Lung (tissue), 12 donors: ENCODE data around the gene LLGL2. TPM values are rescaled to one million over a fixed set of nuclear protein-coding genes. Genes with fewer than 3 reads are reported as not detected.

Experiments used
- ATAC-seq: fragments of 200-7000 bp; cut with Tn5 transposase; one replicate; pipeline ENCODE4 v1.9.1; 2020; ENCODE audit warnings: moderate number of reproducible peaks; ENCODE audit not compliant: insufficient read depth, low FRiP score
- DNase-seq, 3 donors: peaks; one replicate each; pipeline ENCODE4 v3.0.0-alpha.2; 2013 to 2017
- H3K27ac ChIP-seq, 2 donors: one replicate each; pipeline ENCODE4 v1.5.1; 2013; ENCODE audit warnings: mild to moderate bottlenecking in 2 of 2, moderate library complexity in 2 of 2, control low read depth in 1 of 2, inconsistent platforms in 1 of 2, low read depth in 1 of 2, low read length in 1 of 2
- H3K27me3 ChIP-seq, 3 donors: one replicate each; pipeline ENCODE4 v1.5.1; 2013; ENCODE audit warnings: low read length in 2 of 3; ENCODE audit not compliant: control insufficient read depth in 3 of 3, insufficient read depth in 3 of 3
- H3K36me3 ChIP-seq, 4 donors: one replicate each; pipeline ENCODE4 v1.5.1; 2013; ENCODE audit warnings: low read length in 4 of 4, mild to moderate bottlenecking in 1 of 4, moderate library complexity in 1 of 4; ENCODE audit not compliant: control insufficient read depth in 4 of 4, insufficient read depth in 4 of 4
- H3K4me1 ChIP-seq, 5 donors: one replicate each; pipeline ENCODE4 v1.5.1; 2013; ENCODE audit warnings: low read length in 5 of 5, mild to moderate bottlenecking in 2 of 5, moderate library complexity in 1 of 5; ENCODE audit not compliant: control insufficient read depth in 5 of 5, insufficient read depth in 5 of 5
- H3K4me3 ChIP-seq: one replicate; pipeline ENCODE4 v1.5.1; 2013; ENCODE audit warnings: mild to moderate bottlenecking, control low read depth, moderate library complexity
- H3K9ac ChIP-seq, 2 donors: one replicate each; pipeline ENCODE4 v1.5.1; 2013; ENCODE audit warnings: low read length in 2 of 2, control low read depth in 1 of 2; ENCODE audit not compliant: insufficient read depth in 1 of 2
- H3K9me3 ChIP-seq, 4 donors: one replicate each; pipeline ENCODE4 v1.5.1; 2013; ENCODE audit warnings: low read length in 3 of 4, mild to moderate bottlenecking in 1 of 4, moderate library complexity in 1 of 4; ENCODE audit not compliant: control insufficient read depth in 4 of 4, insufficient read depth in 3 of 4
- CTCF ChIP-seq: IDR thresholded peaks from 2 replicates; pipeline ENCODE4 v1.5.1; 2012; ENCODE audit warnings: mild to moderate bottlenecking; ENCODE audit errors: control extremely low read depth, extremely low read depth
- WGBS, 2 donors: extraction: QIAGEN DNeasy Blood & Tissue Kit; methylation state at CpG; one replicate each; pipeline ENCODE4 v1.1.7; 2013; 5-methylcytosine and 5-hydroxymethylcytosine counted together
- polyA plus RNA-seq, 2 donors: library from polyadenylated mRNA; stranded (reverse); fragments of 200-250 nt; gene quantifications; one replicate each; pipeline ENCODE4 v1.2.1, GENCODE V29; 2013
- total RNA-seq, 2 donors: library from RNA; depleted of rRNA in 1 of 2; stranded (reverse); fragments of >200 nt in 1 of 2; gene quantifications; one replicate each; pipeline ENCODE4 v1.2.1, GENCODE V29; 2014 to 2021
- donor health status: control.
- donor health status: control.
- donor health status: Bipolar disorder and iron deficiency.
- donor health status: healthy.
- donor health status: DM: yes; HTN: yes; CAD: no.

LLGL2 gene
- total and polyA plus RNA-seq, 4 donors = 80.5 to 199 (median 149) TPM

- no peak for DNase-seq
- ATAC-seq = no peak
- Histone ChIP-seq H3K4me1 (peaks cover 0 to 36% (median 3%) of the 10 kb centered on the region in 5 donors), H3K27me3 (no peaks in the 10 kb centered on the region), H3K9ac (no peak overlapping the region), H3K4me3 (no peak overlapping the region), H3K27ac (peak overlapping the region in 1 of 2 donors; percentile 88), H3K9me3 (no peaks in the 10 kb centered on the region), H3K36me3 (peaks cover 0 to 10% (median 4%) of the 10 kb centered on the region in 4 donors)
- no peak for TF ChIP-seq CTCF
- 20 to 44% methylated on average over 12 of the region's 12 CpGs for WGBS, 2 donors
Measured at GRCh38 chr17:75487351-75488070, 38.0 kb upstream of the LLGL2 start.

- H3K4me3 ChIP-seq = no peak overlapping the region
- no peak overlapping the region for H3K27ac ChIP-seq
- DNase-seq (no peak), ATAC-seq (no peak)
- H3K9me3 ChIP-seq = no peaks in the 10 kb centered on the region
- H3K36me3 ChIP-seq = peaks cover 3 to 23% (median 11%) of the 10 kb centered on the region in 4 donors
- TF ChIP-seq CTCF = no peak
- peaks cover 0 to 30% (median 3%) of the 10 kb centered on the region in 5 donors for H3K4me1 ChIP-seq
- H3K9ac ChIP-seq = no peak overlapping the region
- no peaks in the 10 kb centered on the region for H3K27me3 ChIP-seq
- WGBS, 2 donors = 92% methylated on average over 24 of the region's 24 CpGs
Measured at GRCh38 chr17:75488693-75489510, 36.6 kb upstream of the LLGL2 start.

GRCh38 chr17:75489511-75489955 lies 36.0 kb upstream of the LLGL2 start:
- H3K27me3 ChIP-seq = no peaks in the 10 kb centered on the region
- H3K9ac ChIP-seq = no peak overlapping the region
- H3K36me3 ChIP-seq = peaks cover 3 to 29% (median 15%) of the 10 kb centered on the region in 4 donors
- DNase-seq = no peak
- no peak for TF ChIP-seq CTCF
- H3K4me1 ChIP-seq = peaks cover 0 to 29% (median 3%) of the 10 kb centered on the region in 5 donors
- no peak overlapping the region for H3K4me3 ChIP-seq
- no peaks in the 10 kb centered on the region for H3K9me3 ChIP-seq
- no peak overlapping the region for H3K27ac ChIP-seq
- 81 to 82% methylated on average over 12 to 14 of the region's 14 CpGs for WGBS, 2 donors
- no peak for ATAC-seq
